ENCODE results near the gene ADAMTS8.

The ADAMTS8 gene

GRCh38 chr11:130462931-130463330 is 34.5 kb upstream of the ADAMTS8 start:
- DNase-seq (ENCODE audit: low read depth) = no peak
- H3K4me3 ChIP-seq (ENCODE audit: low read depth, low read length) = no peak overlapping the region

GRCh38 chr11:130462101-130462885 is 33.9 kb upstream of the ADAMTS8 start:
- no peak for DNase-seq (ENCODE audit: low read depth)

GRCh38 chr11:130459521-130459920 is 31.1 kb upstream of the ADAMTS8 start:
- H3K4me3 ChIP-seq (ENCODE audit: low read depth, low read length) = no peak overlapping the region
- no peak for DNase-seq (ENCODE audit: low read depth)

More at GRCh38 chr11:130462101-130462885, 33.9 kb upstream of the ADAMTS8 start:
- no peak overlapping the region for H3K4me3 ChIP-seq (ENCODE audit: low read depth, low read length)

GRCh38 chr11:130458410-130458729 is 30.0 kb upstream of the ADAMTS8 start:
- no peak for DNase-seq (ENCODE audit: low read depth)

GRCh38 chr11:130457623-130458409 is 29.4 kb upstream of the ADAMTS8 start:
- DNase-seq (ENCODE audit: low read depth) = no peak
- no peak overlapping the region for H3K4me3 ChIP-seq (ENCODE audit: low read depth, low read length)

More at GRCh38 chr11:130458410-130458729, 30.0 kb upstream of the ADAMTS8 start:
- no peak overlapping the region for H3K4me3 ChIP-seq (ENCODE audit: low read depth, low read length)

- no peak for DNase-seq (ENCODE audit: low read depth)
- H3K4me3 ChIP-seq (ENCODE audit: low read depth, low read length) = no peak overlapping the region
Observed at GRCh38 chr11:130456286-130456685, 27.9 kb upstream of the ADAMTS8 start.

GRCh38 chr11:130455483-130456127 is 27.2 kb upstream of the ADAMTS8 start:
- no peak overlapping the region for H3K4me3 ChIP-seq (ENCODE audit: low read depth, low read length)
- no peak for DNase-seq (ENCODE audit: low read depth)

GRCh38 chr11:130454491-130455252 is 26.3 kb upstream of the ADAMTS8 start:
- H3K4me3 ChIP-seq (ENCODE audit: low read depth, low read length) = no peak overlapping the region
- no peak for DNase-seq (ENCODE audit: low read depth)

- no peak for DNase-seq (ENCODE audit: low read depth)
- no peak overlapping the region for H3K4me3 ChIP-seq (ENCODE audit: low read depth, low read length)
Observed at GRCh38 chr11:130452940-130453339, 24.5 kb upstream of the ADAMTS8 start.

GRCh38 chr11:130452176-130452575 is 23.8 kb upstream of the ADAMTS8 start:
- peak overlapping the region; percentile 56 for H3K4me3 ChIP-seq (ENCODE audit: low read depth, low read length)
- no peak for DNase-seq (ENCODE audit: low read depth)

- no peak for DNase-seq (ENCODE audit: low read depth)
Observed at GRCh38 chr11:130451231-130452019, 23.0 kb upstream of the ADAMTS8 start.

GRCh38 chr11:130449996-130450769 is 21.8 kb upstream of the ADAMTS8 start:
- H3K4me3 ChIP-seq (ENCODE audit: low read depth, low read length) = peak overlapping the region; percentile 56
- DNase-seq (ENCODE audit: low read depth) = no peak

More at GRCh38 chr11:130451231-130452019, 23.0 kb upstream of the ADAMTS8 start:
- H3K4me3 ChIP-seq (ENCODE audit: low read depth, low read length) = peak overlapping the region; percentile 56

GRCh38 chr11:130449310-130449990 is 21.0 kb upstream of the ADAMTS8 start:
- H3K4me3 ChIP-seq (ENCODE audit: low read depth, low read length) = peak overlapping the region; percentile 56

GRCh38 chr11:130448416-130449309 is 20.3 kb upstream of the ADAMTS8 start, which contains the start of gene ADAMTS15:
TSS of gene ADAMTS15 (plus strand) at chr11:130448645. CDS start at chr11:130448974, 329 bp downstream.
- DNase-seq (ENCODE audit: low read depth) = peak; percentile 62
- peak within 1 kb of the TSS; percentile 56 for H3K4me3 ChIP-seq (ENCODE audit: low read depth, low read length)

More at GRCh38 chr11:130449310-130449990, 21.0 kb upstream of the ADAMTS8 start:
- DNase-seq (ENCODE audit: low read depth) = no peak

- no peak for DNase-seq (ENCODE audit: low read depth)
Observed at GRCh38 chr11:130448039-130448415, 19.6 kb upstream of the ADAMTS8 start.

GRCh38 chr11:130445788-130446187 is 17.4 kb upstream of the ADAMTS8 start:
- no peak overlapping the region for H3K4me3 ChIP-seq (ENCODE audit: low read depth, low read length)
- DNase-seq (ENCODE audit: low read depth) = no peak

More at GRCh38 chr11:130448039-130448415, 19.6 kb upstream of the ADAMTS8 start:
- H3K4me3 ChIP-seq (ENCODE audit: low read depth, low read length) = peak overlapping the region; percentile 56
